Tibial nerve (tissue), 3 donors: ENCODE results near the gene GCFC2.

Source experiments
- CTCF ChIP-seq, 5 experiments: fragments of 200-600 bp in 3 of 5; fragments of 450-650 bp in 2 of 5; sonication (generic) in 3 of 5; IDR thresholded peaks; one replicate each; pipeline ENCODE4 v1.5.1; 2016 to 2019; ENCODE audit warnings: antibody characterized with exemption in 5 of 5, mild to moderate bottlenecking in 3 of 5, moderate library complexity in 2 of 5
- POLR2A ChIP-seq, 2 donors: fragments of 450-650 bp; IDR thresholded peaks; one replicate each; pipeline ENCODE4 v1.6.1; 2017; ENCODE audit warnings: antibody characterized with exemption in 2 of 2, mild to moderate bottlenecking in 2 of 2, moderate library complexity in 2 of 2

- TF ChIP-seq CTCF (IDR thresholded peaks at IDR 0.05) (no peak), POLR2A (IDR thresholded peaks at IDR 0.05) (no peak)
Observed at GRCh38 chr2:75752828-75753227, 42.1 kb upstream of the GCFC2 start.
